NCI-H1417 (cell line): ENCODE results near the gene PI16.

Experiments
- DNase-seq, 3 experiments: peaks; one replicate each; lab custom pipeline; 2025; lab: John Stamatoyannopoulos, UW

PI16 gene

DNA sequence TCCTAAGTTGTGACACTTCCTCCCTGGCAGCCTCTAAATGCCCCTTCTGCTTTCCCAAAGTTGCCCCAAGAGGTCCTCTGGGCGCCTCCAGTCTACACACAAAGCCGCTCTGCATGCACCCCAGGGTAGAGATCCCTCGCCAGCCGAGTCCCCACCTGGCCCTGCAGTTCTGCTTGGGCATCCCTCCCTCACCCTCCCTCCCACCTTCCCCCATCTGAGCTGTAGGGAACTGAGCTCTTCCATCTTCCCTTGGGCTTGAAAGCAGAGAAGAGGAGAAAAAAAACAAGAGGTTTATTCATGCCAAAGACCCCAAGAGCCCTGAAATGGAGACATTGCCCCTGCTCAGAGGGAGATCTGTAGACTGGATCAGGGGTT is 45.2 kb downstream of the PI16 start:
- DNase-seq: peak in 2 of 3 experiments; percentile 40 to 79

- peak in 1 of 3 experiments; percentile 53 for DNase-seq
Observed at GRCh38 chr6:37004044-37004980, 49.8 kb downstream of the PI16 start.

DNA sequence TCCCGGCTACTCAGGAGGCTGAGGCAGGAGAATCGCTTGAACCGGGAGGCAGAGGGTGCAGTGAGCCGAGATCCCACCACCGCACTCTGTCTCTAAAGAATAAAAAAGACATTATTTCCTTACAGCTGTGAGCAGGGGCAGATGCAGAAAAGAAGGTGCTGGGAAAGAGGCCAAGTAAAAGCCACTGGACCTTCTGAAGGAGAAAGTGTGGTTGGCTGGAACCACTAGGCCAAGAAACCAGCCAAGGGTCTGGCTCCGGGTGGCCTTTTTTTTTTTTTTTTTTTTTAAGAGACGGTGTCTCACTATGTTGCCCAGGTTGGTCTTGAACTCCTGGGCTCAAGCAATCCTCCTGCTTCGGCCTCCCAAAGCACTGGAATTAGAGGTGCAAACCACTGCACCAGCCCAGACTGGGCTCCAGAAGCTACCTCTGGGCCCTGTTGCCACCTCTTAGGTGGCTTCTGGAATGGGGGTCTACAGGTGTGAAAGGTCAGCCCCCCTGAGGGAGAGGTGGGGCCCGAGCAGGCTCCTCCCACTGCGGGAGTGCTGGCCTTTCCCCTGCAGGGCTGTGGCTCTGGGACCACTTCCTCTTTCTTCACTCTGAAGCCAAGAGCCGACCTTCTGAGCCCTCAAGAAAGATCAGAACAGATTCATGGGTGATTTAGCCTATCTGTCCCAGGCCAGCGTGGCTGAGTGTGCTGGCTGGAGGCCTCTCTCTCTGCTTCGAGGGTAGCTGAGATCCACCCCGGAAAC is 50.7 kb downstream of the PI16 start, which contains the start of gene FGD2:
Gene FGD2, plus strand, starts transcription at position 595 of the 750 bp plus-strand sequence. CDS start 163 bp downstream, outside the sequence.
- DNase-seq: no peak

GRCh38 chr6:37005827-37006567 is 51.5 kb downstream of the PI16 start:
- DNase-seq: peak in 1 of 3 experiments; percentile 32

DNA sequence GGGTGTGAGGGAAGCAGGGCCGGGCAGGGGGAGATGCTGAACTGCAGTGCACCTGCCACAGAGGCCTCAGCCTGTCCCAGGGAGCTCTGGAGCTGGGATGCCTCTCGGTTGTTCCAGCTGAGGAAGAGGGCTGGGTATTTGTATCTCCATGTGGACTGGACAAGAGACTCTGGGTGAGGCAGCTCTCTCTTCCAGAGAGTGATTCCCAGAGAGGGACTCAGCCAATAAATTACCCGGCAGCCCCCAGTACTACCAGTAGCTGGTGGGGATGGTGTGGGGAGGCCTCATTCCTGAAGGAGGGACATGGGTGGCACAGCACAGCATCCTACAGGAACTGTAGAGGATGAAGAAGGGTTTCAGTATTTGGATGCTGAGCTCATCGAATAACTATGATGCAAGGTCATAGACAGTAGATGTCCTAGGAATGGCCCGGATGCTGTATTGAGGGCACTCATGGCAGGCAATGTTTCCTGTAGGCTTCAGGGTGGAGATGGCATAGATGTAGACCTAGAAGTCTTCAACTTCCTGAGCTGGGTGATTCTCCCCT is 52.3 kb downstream of the PI16 start:
- DNase-seq: no peak

GRCh38 chr6:37007340-37008043 is 53.0 kb downstream of the PI16 start:
- no peak for DNase-seq

- no peak for DNase-seq
Observed at GRCh38 chr6:37008484-37009465, 54.2 kb downstream of the PI16 start.

- no peak for DNase-seq
Observed at GRCh38 chr6:37010402-37010892, 55.9 kb downstream of the PI16 start.

- DNase-seq: no peak
Observed at GRCh38 chr6:37011656-37012378, 57.3 kb downstream of the PI16 start.

- DNase-seq: peak in 1 of 3 experiments; percentile 50
Observed at GRCh38 chr6:37013516-37014491, 59.3 kb downstream of the PI16 start.
